ENCODE data around the gene AMIGO1.

DNA sequence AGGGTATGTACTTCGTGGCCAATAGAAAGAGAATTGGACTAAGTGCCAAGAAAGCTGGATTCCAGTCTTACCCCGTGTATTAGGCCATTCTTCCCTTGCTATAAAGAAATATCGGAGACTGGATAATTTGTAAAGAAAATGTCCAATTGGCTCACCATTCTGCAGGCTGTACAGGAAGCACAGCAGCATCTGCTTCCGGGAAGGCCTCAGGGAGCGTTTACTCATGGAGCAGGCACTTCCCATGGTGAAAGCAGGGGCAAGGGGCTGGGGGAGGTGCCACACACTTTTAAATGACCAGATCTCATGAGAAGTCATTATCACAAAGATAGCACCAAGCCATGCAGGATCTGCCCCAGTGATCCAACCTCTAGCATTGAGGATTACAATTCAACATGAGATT, 7.8 kb upstream of the AMIGO1 start:
- TF ChIP-seq POLR2A (IDR thresholded peaks at IDR 0.05): no peak
- TF ChIP-seq, protein P1, sequence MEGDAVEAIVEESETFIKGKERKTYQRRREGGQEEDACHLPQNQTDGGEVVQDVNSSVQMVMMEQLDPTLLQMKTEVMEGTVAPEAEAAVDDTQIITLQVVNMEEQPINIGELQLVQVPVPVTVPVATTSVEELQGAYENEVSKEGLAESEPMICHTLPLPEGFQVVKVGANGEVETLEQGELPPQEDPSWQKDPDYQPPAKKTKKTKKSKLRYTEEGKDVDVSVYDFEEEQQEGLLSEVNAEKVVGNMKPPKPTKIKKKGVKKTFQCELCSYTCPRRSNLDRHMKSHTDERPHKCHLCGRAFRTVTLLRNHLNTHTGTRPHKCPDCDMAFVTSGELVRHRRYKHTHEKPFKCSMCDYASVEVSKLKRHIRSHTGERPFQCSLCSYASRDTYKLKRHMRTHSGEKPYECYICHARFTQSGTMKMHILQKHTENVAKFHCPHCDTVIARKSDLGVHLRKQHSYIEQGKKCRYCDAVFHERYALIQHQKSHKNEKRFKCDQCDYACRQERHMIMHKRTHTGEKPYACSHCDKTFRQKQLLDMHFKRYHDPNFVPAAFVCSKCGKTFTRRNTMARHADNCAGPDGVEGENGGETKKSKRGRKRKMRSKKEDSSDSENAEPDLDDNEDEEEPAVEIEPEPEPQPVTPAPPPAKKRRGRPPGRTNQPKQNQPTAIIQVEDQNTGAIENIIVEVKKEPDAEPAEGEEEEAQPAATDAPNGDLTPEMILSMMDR (IDR thresholded peaks at IDR 0.05): no peak

Data from esophagus squamous epithelium (tissue), 4 donors.